Measurements from ENCODE around the gene ZNF19.

DNA sequence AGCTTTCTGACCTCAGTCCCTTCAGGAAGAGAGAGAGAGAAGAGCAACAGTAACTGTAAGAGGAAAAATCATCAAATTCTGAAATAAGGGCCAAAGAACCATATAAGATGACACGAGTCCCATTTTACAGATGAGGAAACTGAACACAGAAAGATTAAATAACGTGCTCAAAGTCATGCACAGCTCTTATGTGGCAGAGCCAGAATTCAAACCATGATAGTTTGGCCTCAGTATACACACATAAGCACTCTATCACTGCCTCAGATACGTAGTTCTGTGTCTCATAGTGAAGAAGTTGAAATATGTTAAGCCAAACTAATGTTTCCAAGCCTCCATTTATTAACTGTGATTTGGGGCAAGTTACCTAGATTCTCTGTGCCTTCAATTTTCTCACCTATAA is 1.9 kb upstream of the ZNF19 start:
- TF ChIP-seq, protein P1, sequence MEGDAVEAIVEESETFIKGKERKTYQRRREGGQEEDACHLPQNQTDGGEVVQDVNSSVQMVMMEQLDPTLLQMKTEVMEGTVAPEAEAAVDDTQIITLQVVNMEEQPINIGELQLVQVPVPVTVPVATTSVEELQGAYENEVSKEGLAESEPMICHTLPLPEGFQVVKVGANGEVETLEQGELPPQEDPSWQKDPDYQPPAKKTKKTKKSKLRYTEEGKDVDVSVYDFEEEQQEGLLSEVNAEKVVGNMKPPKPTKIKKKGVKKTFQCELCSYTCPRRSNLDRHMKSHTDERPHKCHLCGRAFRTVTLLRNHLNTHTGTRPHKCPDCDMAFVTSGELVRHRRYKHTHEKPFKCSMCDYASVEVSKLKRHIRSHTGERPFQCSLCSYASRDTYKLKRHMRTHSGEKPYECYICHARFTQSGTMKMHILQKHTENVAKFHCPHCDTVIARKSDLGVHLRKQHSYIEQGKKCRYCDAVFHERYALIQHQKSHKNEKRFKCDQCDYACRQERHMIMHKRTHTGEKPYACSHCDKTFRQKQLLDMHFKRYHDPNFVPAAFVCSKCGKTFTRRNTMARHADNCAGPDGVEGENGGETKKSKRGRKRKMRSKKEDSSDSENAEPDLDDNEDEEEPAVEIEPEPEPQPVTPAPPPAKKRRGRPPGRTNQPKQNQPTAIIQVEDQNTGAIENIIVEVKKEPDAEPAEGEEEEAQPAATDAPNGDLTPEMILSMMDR (IDR thresholded peaks at IDR 0.05; ENCODE audit: low read depth, low read length): no peak
- no peak for TF ChIP-seq MYC (IDR thresholded peaks at IDR 0.05; ENCODE audit: low read depth, low read length)
